GM21381 (cell line): Measurements from ENCODE around the gene GIT1.
A peak's percentile ranks its signal among the peaks of the same experiment; 100 is the strongest.
"Not testable (repeated sequence)": the region's sequence is repeated elsewhere in the genome, so short reads cannot be mapped to it uniquely, and the experiment has no call there.

Experiments used
- ATAC-seq: cut with Tn5 transposase; IDR thresholded peaks from one replicate; pipeline ENCODE4 v1.9.1; 2021; ENCODE audit warnings: mild to moderate bottlenecking, moderate library complexity; ENCODE audit not compliant: unreplicated experiment

The GIT1 gene

DNA sequence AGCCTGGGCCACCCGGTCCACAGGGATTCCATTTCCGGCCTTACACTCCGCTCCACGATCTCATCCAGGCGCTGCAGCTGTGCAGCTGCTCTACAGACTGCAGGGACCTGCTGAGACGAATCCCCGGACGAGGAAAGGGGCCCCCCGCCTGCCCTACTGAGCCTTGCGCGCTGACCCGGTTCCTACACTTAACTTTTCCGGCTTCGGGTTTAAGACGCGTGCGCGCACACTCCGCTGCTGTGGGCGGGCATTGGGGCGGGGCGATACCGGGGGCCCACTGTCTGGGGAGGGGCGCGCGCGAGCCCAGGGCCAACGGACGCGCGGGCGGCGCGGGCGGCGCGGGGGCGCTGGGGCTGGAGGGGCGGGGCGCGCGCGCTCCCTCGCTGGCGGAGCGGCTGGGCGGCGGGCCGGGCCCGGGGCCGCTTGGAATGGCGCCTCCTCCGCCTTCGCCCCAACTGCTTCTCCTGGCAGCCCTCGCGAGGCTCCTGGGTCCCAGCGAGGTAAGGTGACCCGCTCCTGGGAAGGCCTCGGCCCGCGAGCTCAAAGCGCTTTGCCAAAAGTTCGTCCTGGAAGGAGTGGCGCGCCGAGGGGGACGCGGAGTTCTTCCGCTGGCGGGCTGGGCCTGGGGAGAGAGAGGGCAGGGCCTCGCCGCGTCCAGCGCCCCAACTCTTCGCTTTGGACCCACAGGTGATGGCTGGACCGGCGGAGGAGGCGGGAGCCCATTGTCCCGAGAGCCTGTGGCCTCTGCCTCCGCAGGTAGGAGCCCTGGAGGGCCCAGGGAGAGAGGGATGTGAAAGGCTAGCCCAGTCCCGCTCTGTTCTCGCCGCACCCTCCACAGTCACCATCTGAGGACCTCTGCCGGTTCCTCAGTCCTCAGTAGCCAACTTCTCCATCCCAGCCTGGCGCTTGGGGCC, 20.9 kb downstream of the GIT1 start, which contains the start of gene TP53I13:
TSS of gene TP53I13 (plus strand) at position 371 of the 914 bp plus-strand sequence. CDS start at position 429, 58 bp downstream.
- ATAC-seq, result peak; percentile 46

DNA sequence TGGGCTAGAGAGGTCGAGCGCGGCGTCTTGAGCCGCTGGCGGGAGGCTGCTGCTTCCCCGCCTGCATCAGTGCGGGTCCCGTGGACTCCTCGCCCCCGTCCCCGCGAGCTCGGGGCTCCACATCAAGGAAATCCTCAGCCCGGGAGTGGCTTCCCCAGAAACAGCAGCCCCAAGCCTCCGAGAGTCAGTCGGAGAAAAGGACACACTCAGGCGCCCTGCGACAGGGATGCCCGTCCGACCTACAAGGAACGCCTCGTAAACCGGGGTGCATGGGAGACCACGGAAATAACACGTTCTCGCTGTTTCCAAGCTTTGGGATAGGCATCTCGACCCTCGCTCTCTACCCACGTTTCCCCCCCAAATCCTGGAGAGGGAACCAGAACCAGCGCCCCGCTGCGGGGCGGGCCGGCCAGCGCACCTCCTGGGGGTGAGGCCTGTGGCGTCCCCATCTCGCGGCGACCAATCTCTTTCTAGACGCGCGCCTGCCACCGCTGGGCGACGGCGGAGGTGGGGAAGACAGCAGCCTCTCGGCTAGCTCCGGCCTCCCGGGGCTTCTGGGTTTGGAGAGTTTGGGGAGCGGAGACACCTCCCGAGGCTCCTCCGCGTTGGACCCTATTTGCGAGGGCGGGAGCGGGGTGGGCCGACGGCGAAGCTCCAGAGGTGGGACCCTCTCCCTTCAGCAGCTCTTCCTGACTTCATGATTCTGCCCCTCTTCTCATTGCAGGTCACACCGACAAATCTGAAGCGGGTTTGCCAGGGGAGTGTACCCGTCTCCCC, 21.7 kb downstream of the GIT1 start:
- ATAC-seq, result peak; percentile 35

- peak; percentile 10 for ATAC-seq
These were observed 22.2 kb downstream of the GIT1 start for GRCh38 chr17:29567304-29567553.

DNA sequence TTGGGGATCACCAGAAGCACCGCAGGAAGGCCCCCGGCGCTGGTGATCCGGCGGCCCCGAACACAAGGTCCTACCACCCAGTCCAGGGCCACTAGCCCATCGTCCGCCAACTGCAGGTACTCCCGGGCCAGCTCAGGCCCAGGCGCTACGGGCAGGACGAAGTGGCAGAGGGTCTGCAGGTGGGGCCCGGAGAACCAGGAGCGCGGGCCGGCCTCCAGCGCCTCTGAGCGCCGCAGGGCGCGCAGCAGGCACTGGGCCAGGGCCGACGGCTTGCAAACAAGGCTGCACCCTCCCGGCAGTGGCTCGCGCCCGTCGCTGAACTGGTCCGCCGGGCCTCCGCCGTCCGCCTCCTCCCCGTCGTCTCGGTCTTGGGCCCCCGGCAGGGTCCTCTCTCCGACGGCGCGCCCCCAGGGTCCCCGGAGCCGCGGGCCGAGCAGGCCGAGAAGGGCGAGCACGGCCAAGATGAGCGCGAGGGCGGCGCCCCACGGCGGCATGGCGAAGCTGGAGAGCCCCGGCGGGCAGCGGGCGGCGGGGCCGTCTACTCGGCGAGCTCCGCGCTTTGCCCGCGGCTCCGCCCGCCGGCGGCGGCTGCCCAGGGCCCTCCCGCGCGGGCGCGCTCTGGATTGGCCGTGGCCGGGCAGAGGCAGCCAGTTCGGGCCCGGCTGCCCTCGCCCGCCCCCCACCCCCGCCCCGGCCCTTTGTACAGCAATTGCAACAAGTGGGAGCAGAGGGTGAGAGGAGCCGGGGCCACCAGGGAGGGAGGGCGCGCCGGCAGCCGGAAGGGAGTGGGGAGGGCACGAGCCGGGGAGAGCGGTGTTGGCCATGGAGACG, 22.8 kb downstream of the GIT1 start, which contains the start of gene ABHD15:
TSS of gene ABHD15 (minus strand) at position 565 of the 831 bp plus-strand sequence. CDS start at position 494, 71 bp downstream.
- ATAC-seq, result peak; percentile 25

GRCh38 chr17:29565643-29566472, 23.6 kb downstream of the GIT1 start:
- ATAC-seq, result peak; percentile 25

DNA sequence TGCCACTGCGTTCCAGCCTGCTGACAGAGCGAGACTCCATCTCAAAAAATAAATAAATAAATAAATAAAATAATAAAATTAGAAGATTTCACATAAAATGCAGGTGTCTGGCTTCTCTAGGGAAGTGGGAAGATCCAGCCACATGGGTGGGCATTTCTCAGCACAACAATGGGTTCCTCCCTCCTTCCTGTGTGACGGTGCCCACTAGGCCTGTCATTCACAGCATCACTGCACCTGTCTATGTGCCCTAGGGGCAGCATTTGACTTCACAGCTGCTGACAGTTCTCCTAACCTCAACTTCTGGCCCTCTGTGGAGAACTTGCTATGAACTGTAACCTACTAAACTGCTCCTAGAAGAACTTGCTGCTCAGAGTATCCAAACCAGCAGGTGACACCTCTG, 25.6 kb downstream of the GIT1 start:
- no peak for ATAC-seq

- ATAC-seq, result no peak
These were observed 26.8 kb downstream of the GIT1 start for GRCh38 chr17:29562615-29563014.

DNA sequence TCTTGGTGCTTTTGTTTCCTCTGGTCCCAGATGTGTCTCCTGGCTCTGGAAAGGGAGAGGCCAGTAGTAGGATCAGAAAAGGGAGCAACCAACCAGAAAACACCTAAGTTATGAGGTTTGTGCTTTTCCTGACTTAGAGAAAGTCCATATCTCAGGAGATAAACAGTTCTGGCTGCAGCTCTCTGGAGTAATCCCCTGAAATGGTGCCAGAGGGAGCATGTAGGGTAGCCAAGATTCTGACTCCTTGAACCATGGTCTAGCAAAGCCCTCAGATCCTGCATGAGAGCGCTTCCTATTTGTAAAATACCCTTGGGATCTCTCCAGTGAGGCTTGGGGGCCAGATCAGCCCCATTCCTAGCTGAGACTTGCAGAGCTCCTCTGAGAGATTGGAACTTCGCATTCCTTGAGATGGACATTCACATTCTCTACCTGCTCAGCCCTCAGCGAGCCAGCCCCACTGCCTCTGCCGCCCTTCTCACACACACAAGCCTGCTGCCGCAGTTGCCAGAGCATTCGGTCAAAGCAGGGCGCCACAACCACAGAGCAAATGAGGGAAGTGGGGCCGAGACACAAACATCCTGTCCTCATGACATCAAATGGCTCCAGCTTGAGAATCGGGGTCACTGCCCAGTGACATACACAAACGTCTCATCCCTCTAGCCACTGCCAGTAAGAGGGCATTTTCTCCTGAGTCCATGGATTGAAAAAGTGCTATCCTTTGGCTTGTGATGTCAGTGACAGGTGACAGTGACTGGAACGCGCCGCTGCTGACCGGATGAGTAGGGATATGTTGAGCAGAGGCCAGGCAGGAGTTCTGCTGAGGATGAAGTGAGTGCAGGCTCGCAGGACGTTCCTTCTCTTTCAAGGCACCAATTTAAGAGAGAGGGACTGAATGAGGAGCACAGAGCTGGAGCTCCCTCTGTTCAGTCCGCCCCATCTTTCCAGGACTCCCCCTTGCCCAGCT, 27.6 kb downstream of the GIT1 start:
- no peak for ATAC-seq

- no peak for ATAC-seq
These were observed 29.1 kb downstream of the GIT1 start for GRCh38 chr17:29560316-29560715.

GRCh38 chr17:29559640-29560039, 29.8 kb downstream of the GIT1 start:
- ATAC-seq, result no peak

- ATAC-seq, result not testable (repeated sequence)
These were observed 31.3 kb downstream of the GIT1 start for GRCh38 chr17:29558139-29558538.

GRCh38 chr17:29557739-29558116, 31.7 kb downstream of the GIT1 start:
- ATAC-seq, result no peak

DNA sequence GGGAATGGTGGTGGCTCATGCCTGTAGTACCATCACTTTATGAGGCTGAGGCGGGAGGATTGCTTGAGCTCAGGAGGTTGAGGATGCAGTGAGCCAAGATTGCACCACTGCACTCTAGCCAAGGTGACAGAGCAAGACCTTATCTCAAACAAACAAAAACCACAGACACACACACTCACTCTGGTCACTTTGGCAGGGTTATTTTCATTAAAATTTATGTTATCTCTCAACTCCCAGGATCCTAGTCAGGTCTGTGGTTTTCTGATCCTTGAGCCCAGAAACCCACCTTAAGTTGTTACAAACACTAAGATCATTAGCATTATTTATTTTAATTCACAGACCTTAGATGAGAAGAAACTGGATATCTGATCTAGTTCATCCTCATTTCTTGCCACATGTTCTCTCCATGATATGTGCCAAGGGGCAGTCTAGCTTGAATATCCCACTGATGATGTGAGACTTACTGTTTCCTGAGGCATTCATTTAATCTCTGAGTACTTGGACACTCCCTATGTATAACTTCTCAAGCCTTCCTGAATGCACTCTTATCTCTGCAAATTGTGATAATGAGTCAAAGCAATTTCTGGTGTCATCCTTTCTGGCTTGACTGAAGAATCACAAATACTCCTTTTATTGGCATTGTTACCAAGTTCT, 32.2 kb downstream of the GIT1 start:
- no peak for ATAC-seq

DNA sequence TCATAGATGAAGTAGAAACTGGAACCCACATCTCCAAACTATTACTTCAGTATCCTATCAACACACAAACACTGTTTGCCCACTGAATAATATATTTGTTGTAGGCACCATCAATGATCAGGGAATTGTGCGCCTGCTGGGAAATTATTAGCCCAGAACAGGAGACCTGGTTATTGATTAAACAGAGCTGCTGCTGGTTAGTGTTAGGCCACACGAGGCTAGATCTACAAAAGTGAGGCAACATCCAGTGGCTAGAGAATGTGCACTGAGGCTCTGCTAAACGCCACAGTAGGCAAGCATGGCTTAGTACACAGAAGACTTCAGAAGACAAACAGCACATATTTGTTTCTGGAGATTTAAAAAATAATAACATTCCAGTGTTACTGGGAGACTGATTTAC, 33.6 kb downstream of the GIT1 start:
- no peak for ATAC-seq

DNA sequence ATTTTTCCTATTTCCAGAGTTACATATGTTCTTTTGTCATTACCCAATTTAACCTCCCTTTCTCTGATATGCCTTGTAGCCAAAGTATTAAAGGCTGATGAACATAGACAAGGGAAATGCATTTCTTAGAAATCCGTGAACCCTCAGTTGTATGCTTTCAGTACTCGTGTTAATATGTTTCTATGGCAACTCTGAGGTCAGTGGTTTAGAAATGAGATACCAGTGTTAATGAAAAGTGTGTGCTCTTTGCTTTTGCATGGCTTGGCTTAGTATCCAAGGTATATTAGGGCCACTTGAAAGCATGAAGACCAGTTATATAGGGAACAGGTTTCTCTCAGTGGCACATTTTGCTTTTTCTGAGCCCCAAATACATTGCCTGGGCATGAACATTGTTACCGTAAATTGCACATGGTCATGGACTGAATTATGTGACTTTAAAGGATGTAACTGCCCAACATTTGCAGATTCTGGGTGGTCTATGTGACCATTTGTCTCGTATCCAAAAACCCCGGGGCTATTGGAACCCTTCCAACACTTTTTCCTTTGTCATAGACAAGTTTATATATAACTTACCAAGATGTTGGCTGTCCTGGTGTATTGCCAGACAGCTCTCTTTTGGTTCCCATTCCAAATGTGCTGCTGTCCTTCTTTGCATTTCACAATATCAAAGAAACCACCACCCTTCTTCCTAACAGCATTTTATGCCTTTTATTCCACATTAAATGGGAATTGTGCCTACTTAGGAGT, 40.1 kb downstream of the GIT1 start:
- ATAC-seq, result no peak

GRCh38 chr17:29546830-29547229, 42.6 kb downstream of the GIT1 start:
- ATAC-seq, result no peak

- ATAC-seq, result no peak
These were observed 43.4 kb downstream of the GIT1 start for GRCh38 chr17:29546085-29546484.

- ATAC-seq, result no peak
These were observed 45.4 kb downstream of the GIT1 start for GRCh38 chr17:29544066-29544465.
